ENCODE measurements around the gene PCBP3. TPM values are rescaled to one million over a fixed set of nuclear protein-coding genes. Genes with fewer than 3 reads are reported as not detected.

The PCBP3 gene
- total RNA-seq, 2 experiments from 2014 or later = 1.3 to 2.2 TPM

DNA sequence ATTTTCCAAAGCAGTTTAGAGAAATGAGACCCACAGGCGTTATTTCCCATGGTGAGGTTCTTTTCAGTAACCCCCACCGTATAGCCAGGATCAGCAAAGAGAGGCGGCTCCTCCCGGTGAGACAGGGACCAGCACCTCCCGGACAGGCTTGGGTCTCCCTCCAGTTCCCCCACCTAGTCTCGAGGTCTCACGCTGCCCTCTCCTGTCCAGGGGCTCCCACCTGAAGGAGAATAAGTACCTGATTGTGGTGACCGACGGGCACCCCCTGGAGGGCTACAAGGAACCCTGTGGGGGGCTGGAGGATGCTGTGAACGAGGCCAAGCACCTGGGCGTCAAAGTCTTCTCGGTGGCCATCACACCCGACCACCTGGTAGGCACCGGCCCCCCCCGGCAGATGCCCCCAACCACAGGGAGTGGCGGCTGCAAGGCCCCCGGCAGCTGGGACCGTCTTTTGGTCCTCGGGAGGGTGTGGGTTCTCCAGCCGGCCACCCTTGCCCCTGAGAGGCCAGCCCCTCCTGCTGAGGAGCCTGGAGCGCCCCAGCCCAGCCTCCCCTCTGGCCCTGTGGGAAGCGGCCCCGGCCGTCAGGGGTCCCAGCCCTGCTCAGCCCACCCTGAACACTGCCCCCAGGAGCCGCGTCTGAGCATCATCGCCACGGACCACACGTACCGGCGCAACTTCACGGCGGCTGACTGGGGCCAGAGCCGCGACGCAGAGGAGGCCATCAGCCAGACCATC lies 343.0 kb downstream of the PCBP3 start:
- Mint-ChIP-seq H3K4me3 (no peak overlapping the region), H3K36me3 (no peaks in the 10 kb centered on the region), H3K27me3 (peaks cover 6% of the 10 kb centered on the region), H3K9me3 (ENCODE audit: low read depth) (no peaks in the 10 kb centered on the region), H3K4me1 (peaks cover 1% of the 10 kb centered on the region), H3K27ac (no peak overlapping the region)
- DNase-seq = no peak
- no peak for ATAC-seq
- CTCF ChIA-PET = no interaction called here

DNA sequence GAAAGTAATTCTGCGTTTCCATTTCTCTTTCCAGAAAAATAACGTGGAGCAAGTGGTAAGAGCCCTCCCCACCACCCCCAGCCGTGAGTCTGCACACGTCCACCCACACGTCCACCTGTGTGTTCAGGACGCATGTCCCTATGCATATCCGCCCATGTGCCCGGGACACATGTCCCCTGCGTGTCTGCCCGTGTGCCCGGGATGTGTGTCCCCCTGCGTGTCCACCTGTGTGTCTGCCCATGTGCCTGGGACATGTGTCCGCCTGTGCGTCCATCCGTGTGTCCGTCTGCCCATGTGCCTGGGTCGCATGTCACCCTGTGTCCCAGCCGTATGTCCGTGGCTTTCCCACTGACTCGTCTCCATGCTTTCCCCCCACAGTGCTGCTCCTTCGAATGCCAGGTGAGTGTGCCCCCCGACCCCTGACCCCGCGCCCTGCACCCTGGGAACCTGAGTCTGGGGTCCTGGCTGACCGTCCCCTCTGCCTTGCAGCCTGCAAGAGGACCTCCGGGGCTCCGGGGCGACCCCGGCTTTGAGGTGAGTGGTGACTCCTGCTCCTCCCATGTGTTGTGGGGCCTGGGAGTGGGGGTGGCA lies 343.7 kb downstream of the PCBP3 start:
- CTCF ChIA-PET = no interaction called here
- no peak for DNase-seq
- H3K36me3 Mint-ChIP-seq = no peaks in the 10 kb centered on the region
- H3K9me3 Mint-ChIP-seq (ENCODE audit: low read depth) = no peaks in the 10 kb centered on the region
- no peak overlapping the region for H3K27ac Mint-ChIP-seq
- no peak for ATAC-seq
- no peak overlapping the region for H3K4me3 Mint-ChIP-seq
- H3K4me1 Mint-ChIP-seq = peaks cover 1% of the 10 kb centered on the region
- H3K27me3 Mint-ChIP-seq = peaks cover 6% of the 10 kb centered on the region

DNA sequence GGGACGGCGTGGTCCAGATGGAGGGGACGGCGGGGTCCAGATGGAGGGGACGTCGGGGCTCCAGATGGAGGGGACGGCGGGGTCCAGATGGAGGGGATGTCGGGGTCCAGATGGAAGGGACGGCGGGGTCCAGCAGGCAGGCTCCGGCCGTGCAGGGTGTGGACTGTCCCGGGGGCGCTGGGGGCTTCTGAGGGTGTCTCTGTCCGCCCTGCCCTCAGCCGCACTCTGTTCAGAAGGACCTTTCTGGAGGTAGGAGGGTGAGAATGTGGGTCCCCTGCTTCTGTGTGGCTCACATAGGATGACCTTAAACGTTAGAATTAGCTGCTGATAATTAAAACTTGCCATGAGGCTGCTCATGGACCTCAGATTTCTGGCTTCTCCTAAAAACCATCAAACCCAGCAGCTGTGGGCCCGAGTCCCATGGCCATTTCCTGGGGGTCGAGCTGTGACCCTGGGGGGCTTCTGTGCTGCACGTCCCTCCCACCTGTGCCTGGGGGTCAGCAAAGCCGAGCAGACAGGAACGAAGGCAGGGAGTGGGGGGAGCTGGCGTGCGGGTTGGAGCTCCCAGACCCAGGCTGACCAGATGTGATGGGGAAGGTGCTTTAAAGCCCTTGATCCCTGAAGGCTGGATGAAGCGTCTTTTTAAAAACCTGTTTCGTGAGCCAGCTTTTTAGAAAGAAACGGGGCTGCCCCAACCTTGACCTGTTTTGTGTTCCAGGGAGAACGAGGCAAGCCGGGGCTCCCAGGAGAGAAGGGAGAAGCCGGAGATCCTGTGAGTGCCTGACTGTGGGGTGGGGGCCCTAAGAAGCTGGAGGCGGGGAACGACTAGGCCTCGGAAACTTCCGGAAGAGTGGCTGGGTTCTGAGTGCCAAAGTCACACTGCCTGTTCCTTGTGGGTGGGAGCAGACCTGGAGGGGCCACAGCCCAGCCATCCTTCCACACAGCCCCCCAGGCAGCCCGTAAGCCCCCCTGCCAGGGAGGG lies 345.1 kb downstream of the PCBP3 start:
- no peak overlapping the region for H3K27ac Mint-ChIP-seq
- ATAC-seq (no peak), DNase-seq (no peak)
- H3K27me3 Mint-ChIP-seq = peaks cover 4% of the 10 kb centered on the region
- H3K4me1 Mint-ChIP-seq = no peaks in the 10 kb centered on the region
- no peaks in the 10 kb centered on the region for H3K9me3 Mint-ChIP-seq (ENCODE audit: low read depth)
- H3K36me3 Mint-ChIP-seq = no peaks in the 10 kb centered on the region
- CTCF ChIA-PET = no interaction called here
- no peak overlapping the region for H3K4me3 Mint-ChIP-seq

DNA sequence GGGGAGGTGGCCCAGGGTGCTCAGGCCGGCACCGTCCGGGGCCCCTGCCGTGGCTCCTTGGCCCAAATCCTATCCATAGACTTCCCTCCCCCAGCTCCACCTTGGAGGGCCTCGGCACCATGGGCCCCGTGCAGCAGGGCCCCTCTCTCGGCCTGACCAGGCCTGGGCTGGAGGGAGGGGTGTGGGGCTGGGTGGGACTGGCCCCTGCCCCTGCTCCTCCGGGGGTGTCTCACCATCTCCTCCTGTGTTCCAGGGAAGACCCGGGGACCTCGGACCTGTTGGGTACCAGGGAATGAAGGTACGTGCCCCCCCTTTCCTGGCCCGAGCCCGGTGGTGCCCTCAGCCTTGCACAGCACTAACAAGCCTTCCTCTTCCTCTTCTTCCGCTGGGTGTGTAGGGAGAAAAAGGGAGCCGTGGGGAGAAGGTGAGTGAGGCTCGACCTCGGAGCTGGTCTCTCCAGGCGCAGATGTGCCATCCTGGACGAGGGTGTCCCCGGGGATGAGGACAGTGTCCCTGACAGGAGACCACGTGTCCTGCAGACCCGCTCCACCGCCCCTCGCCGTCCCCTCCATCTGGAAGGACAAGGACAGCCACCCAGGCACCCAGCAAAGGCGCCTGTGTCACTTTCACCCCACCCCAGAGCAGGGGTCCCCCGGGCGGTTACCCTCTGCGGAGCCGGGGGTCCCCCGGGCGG lies 346.0 kb downstream of the PCBP3 start:
- DNase-seq = no peak
- H3K9me3 Mint-ChIP-seq (ENCODE audit: low read depth) = no peaks in the 10 kb centered on the region
- H3K27ac Mint-ChIP-seq = no peak overlapping the region
- CTCF ChIA-PET = no interaction called here
- H3K27me3 Mint-ChIP-seq = peaks cover 3% of the 10 kb centered on the region
- H3K36me3 Mint-ChIP-seq = no peaks in the 10 kb centered on the region
- ATAC-seq = no peak
- H3K4me1 Mint-ChIP-seq = no peaks in the 10 kb centered on the region
- no peak overlapping the region for H3K4me3 Mint-ChIP-seq

DNA sequence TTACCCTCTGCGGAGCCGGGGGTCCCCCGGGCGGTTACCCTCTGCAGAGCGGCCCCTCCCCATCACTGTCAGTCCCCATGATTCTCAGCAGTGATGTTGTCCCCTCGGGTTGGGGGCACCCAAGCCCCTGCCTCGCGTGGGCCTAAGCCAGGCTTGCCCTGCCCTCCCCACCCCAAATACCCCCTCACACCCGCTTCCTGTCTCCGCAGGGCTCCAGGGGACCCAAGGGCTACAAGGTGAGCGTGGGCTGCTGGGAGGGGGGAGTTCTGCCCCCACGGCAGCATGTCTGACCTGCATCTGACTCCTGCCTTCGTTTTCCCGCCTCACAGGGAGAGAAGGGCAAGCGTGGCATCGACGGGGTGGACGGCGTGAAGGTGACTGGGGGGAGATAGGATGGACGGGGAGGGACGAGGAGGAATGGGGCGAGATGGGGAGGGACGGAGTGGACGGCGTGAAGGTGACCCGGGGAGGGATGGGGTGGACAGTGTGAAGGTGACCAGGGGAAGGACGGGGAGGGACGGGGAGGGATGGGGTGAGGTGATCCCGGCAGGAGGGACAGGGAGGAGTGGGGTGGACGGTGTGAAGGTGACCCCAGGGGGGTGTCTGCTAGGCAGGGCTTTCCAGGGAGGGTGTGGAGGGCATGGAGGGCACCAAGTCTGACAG lies 346.7 kb downstream of the PCBP3 start:
- CTCF ChIA-PET = no interaction called here
- no peaks in the 10 kb centered on the region for H3K9me3 Mint-ChIP-seq (ENCODE audit: low read depth)
- no peak overlapping the region for H3K4me3 Mint-ChIP-seq
- H3K4me1 Mint-ChIP-seq = no peaks in the 10 kb centered on the region
- H3K36me3 Mint-ChIP-seq = no peaks in the 10 kb centered on the region
- H3K27ac Mint-ChIP-seq = no peak overlapping the region
- no peaks in the 10 kb centered on the region for H3K27me3 Mint-ChIP-seq
- ATAC-seq = no peak
- no peak for DNase-seq

DNA sequence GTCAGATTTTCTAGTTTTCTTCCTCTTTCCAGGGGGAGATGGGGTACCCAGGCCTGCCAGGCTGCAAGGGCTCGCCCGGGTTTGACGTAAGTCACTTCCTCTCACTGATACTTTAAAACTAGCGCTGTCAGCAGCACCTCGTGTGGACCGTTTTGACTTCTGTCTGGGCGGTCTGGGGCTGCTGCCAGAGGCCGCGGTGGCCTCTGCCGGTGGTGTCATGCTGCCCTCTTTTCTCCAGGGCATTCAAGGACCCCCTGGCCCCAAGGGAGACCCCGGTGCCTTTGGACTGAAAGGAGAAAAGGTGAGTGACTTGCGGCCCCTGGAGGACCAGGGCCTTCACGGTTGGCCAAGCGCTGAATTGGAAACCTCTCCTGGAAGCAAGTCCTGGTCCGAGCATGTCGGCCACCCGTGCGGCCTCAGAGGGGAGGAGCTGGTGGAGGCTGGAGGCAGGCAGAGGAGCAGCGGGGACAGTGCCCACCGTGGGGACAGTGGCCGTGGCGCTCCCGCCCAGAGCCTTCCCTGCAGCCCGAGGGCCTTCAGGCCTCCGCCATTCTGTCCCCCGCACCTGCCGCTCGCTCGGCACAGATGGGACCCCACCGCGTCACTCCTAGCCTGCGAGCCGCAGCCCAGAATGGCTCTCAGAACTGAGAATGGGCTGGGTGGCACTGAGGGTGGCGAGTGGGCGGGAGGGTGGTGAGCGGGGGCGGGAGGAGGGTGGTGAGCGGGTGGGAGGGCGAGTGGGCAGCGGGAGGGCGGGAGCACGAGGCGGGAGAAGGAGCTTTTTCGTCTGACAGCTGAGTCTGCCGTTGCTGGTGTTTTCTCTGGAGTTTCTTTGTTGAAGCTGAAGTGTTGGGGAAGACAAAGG lies 347.4 kb downstream of the PCBP3 start:
- DNase-seq (no peak), ATAC-seq (no peak)
- CTCF ChIA-PET = no interaction called here
- Mint-ChIP-seq H3K4me1 (no peaks in the 10 kb centered on the region), H3K4me3 (no peak overlapping the region), H3K27ac (no peak overlapping the region), H3K36me3 (no peaks in the 10 kb centered on the region), H3K9me3 (ENCODE audit: low read depth) (no peaks in the 10 kb centered on the region), H3K27me3 (no peaks in the 10 kb centered on the region)

DNA sequence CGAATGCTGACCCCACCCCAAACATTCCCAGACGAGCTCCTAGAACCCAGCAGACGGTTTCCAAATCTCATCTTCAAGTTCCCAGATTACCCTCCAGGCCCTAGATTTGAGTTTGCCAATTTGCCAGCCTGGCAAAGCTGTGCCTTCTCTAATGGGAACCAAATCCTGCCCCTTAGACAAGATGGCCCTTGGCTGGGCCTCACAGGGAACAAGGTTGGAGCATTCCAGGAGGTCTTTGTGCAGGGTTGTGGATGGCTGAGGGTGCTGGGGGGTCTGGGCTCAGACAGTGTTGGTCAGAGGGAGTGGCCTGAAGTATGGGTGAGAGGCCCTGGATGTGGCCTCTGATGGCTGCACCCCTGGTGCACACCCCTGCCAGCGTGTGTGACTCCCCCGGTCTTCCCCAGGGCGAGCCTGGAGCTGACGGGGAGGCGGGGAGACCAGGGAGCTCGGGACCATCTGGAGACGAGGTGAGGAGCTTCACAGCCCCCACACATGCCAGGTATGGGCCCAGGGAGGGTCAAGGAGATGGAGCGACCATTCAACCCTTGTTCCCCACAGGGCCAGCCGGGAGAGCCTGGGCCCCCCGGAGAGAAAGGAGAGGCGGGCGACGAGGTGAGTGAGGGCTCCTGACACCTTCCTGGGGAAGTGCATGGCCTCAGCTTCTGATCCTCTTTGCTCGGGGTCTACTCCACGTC lies 348.2 kb downstream of the PCBP3 start:
- Mint-ChIP-seq H3K9me3 (ENCODE audit: low read depth) (no peaks in the 10 kb centered on the region), H3K27ac (no peak overlapping the region), H3K4me3 (no peak overlapping the region), H3K4me1 (no peaks in the 10 kb centered on the region), H3K36me3 (no peaks in the 10 kb centered on the region), H3K27me3 (no peaks in the 10 kb centered on the region)
- ATAC-seq (no peak), DNase-seq (no peak)
- CTCF ChIA-PET = no interaction called here

Other genes starting within 250 kb of the PCBP3 start
- gene COL18A1, start 238.6 kb upstream of the PCBP3 start, total RNA-seq = 1 to 10 TPM; 5.2 to 7.3 TPM
- 10 to 100 TPM; 53.2 to 60.2 TPM for gene SLC19A1, start 101.3 kb upstream of the PCBP3 start, total RNA-seq